Keratinocyte (primary cell): ENCODE measurements around the gene MINPP1. TPM values are rescaled to one million over a fixed set of nuclear protein-coding genes. Genes with fewer than 3 reads are reported as not detected.

Source experiments
- DNase-seq: peaks from one replicate; pipeline ENCODE4 v3.0.0-alpha.2; 2011; ENCODE audit warnings: low read depth, missing footprints, low spot score
- FAIRE-seq: peaks from 2 replicates; lab custom pipeline; 2011; peaks lifted over from hg19 to GRCh38; lab: Jason Lieb, UNC
- H2AFZ ChIP-seq: 2 replicates; pipeline ENCODE4 v1.6.0; 2012; ENCODE audit warnings: low read length, control low read depth, inconsistent platforms; ENCODE audit not compliant: control insufficient read depth
- H3K27ac ChIP-seq: 2 replicates; pipeline ENCODE4 v1.5.1; 2011; ENCODE audit warnings: low read length; ENCODE audit not compliant: control insufficient read depth, insufficient read depth
- H3K27me3 ChIP-seq: 3 replicates; pipeline ENCODE4 v1.6.0; 2011; ENCODE audit warnings: low read length; ENCODE audit not compliant: control insufficient read depth, insufficient read depth; ENCODE audit errors: extremely low read depth
- H3K36me3 ChIP-seq, 2 experiments: 2 replicates in 1 of 2; 3 replicates in 1 of 2; pipeline ENCODE4 v1.5.1; 2011; ENCODE audit warnings: low read length in 2 of 2, mild to moderate bottlenecking in 1 of 2; ENCODE audit not compliant: control insufficient read depth in 2 of 2, insufficient read depth in 2 of 2; ENCODE audit errors: extremely low read depth in 1 of 2
- H3K4me1 ChIP-seq: 3 replicates; pipeline ENCODE4 v1.5.1; 2011; ENCODE audit warnings: low read length; ENCODE audit not compliant: control insufficient read depth, insufficient read depth; ENCODE audit errors: extremely low read depth
- H3K4me2 ChIP-seq: 3 replicates; pipeline ENCODE4 v1.6.0; 2011; ENCODE audit warnings: low read depth, low read length; ENCODE audit not compliant: control insufficient read depth, insufficient read depth; ENCODE audit errors: extremely low read depth
- H3K4me3 ChIP-seq, 3 experiments: fragments of 200-600 bp in 1 of 3; sonication (generic) in 1 of 3; 2 replicates in 2 of 3; 3 replicates in 1 of 3; pipeline ENCODE4 v1.5.1; 2011 to 2016; ENCODE audit warnings: low read length in 3 of 3, mild to moderate bottlenecking in 3 of 3, control low read depth in 2 of 3, inconsistent platforms in 1 of 3, low read depth in 1 of 3, mixed read lengths in 1 of 3, mixed run types in 1 of 3, moderate library complexity in 1 of 3; ENCODE audit not compliant: control insufficient read depth in 2 of 3, insufficient read depth in 2 of 3; ENCODE audit errors: extremely low read depth in 1 of 3
- H3K79me2 ChIP-seq: 2 replicates; pipeline ENCODE4 v1.6.0; 2012; ENCODE audit warnings: low read length; ENCODE audit not compliant: control insufficient read depth, insufficient read depth
- H3K9ac ChIP-seq: 3 replicates; pipeline ENCODE4 v1.6.0; 2011; ENCODE audit warnings: low read length; ENCODE audit not compliant: control insufficient read depth, insufficient read depth; ENCODE audit errors: extremely low read depth
- H3K9me1 ChIP-seq: 3 replicates; pipeline ENCODE4 v1.6.0; 2011; ENCODE audit warnings: low read length; ENCODE audit not compliant: control insufficient read depth, insufficient read depth; ENCODE audit errors: extremely low read depth
- H3K9me3 ChIP-seq: 2 replicates; pipeline ENCODE4 v1.5.1; 2012; ENCODE audit warnings: low read depth, low read length; ENCODE audit not compliant: control insufficient read depth
- H4K20me1 ChIP-seq: 3 replicates; pipeline ENCODE4 v1.6.0; 2011; ENCODE audit warnings: low read length; ENCODE audit not compliant: control insufficient read depth, insufficient read depth; ENCODE audit errors: extremely low read depth
- EZH2 ChIP-seq: IDR thresholded peaks from one replicate; pipeline ENCODE4 v1.6.1; 2012; ENCODE audit warnings: inconsistent platforms, mild to moderate bottlenecking, low read length, moderate library complexity
- dilution Hi-C: fragments of 300-500 bp; cut with MboI; formaldehyde crosslinking; loops from one replicate; pipeline ENCODE4 v1.7.0; 2020; ENCODE audit warnings: low sequenced_read_pairs; ENCODE audit not compliant: extremely low pct_ligation_motif_present
- polyA plus RNA-seq, 5 experiments: library from polyadenylated mRNA; depleted of rRNA in 3 of 5; stranded (reverse) in 3 of 5; stranded (forward) in 1 of 5; unstranded in 1 of 5; fragments of >200 nt; gene quantifications; 1 replicate in 1 of 5; 2 replicates in 3 of 5; 3 replicates in 1 of 5; pipeline versions ENCODE4 v1.2.1 to v1.2.3, GENCODE V29; 2011 to 2012; ENCODE audit warnings: missing spikeins in 2 of 5, low read depth in 1 of 5, low replicate concordance in 1 of 5
- TF ChIP-seq, protein P1 (sequence below), 3 experiments: IDR thresholded peaks in 1 of 3; conservative IDR thresholded peaks in 1 of 3; optimal IDR thresholded peaks in 1 of 3; 2 replicates in 2 of 3; 3 replicates in 1 of 3; pipeline versions ENCODE3 to v1.5.1; 2011; ENCODE audit warnings: low read length in 3 of 3, mild to moderate bottlenecking in 3 of 3, moderate library complexity in 2 of 3, control low read depth in 1 of 3, inconsistent platforms in 1 of 3; ENCODE audit not compliant: insufficient read depth in 2 of 3; ENCODE audit errors: extremely low read depth in 1 of 3

MINPP1 gene
- polyA plus RNA-seq, 1 donor (not counting 4 experiments of a cell fraction or from before 2014, with no cell fraction given): 17.7 TPM

- no peak overlapping the region for H3K4me2 ChIP-seq
- H3K9ac ChIP-seq: no peak overlapping the region
- H4K20me1 ChIP-seq: no peaks in the 10 kb centered on the region
- TF ChIP-seq EZH2: no peak
- TF ChIP-seq, protein P1, sequence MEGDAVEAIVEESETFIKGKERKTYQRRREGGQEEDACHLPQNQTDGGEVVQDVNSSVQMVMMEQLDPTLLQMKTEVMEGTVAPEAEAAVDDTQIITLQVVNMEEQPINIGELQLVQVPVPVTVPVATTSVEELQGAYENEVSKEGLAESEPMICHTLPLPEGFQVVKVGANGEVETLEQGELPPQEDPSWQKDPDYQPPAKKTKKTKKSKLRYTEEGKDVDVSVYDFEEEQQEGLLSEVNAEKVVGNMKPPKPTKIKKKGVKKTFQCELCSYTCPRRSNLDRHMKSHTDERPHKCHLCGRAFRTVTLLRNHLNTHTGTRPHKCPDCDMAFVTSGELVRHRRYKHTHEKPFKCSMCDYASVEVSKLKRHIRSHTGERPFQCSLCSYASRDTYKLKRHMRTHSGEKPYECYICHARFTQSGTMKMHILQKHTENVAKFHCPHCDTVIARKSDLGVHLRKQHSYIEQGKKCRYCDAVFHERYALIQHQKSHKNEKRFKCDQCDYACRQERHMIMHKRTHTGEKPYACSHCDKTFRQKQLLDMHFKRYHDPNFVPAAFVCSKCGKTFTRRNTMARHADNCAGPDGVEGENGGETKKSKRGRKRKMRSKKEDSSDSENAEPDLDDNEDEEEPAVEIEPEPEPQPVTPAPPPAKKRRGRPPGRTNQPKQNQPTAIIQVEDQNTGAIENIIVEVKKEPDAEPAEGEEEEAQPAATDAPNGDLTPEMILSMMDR (optimal IDR thresholded peaks at IDR 0.05 in 1 of 3, IDR thresholded peaks at IDR 0.05 in 1 of 3, conservative IDR thresholded peaks at IDR 0.05 in 1 of 3; ENCODE audit: extremely low read depth in 1 of 3, insufficient read depth in 2 of 3, low read length in 3 of 3): no peak
- H3K4me3 ChIP-seq: no peak overlapping the region
- no peaks in the 10 kb centered on the region for H3K4me1 ChIP-seq
- H3K27ac ChIP-seq: no peak overlapping the region
- H3K9me3 ChIP-seq: no peaks in the 10 kb centered on the region
- H2AFZ ChIP-seq: no peak overlapping the region
- no peaks in the 10 kb centered on the region for H3K27me3 ChIP-seq
- DNase-seq (no peak), FAIRE-seq (no peak)
- peaks cover 0 to 8% of the 10 kb centered on the region in 2 experiments for H3K36me3 ChIP-seq
- H3K9me1 ChIP-seq: no peaks in the 10 kb centered on the region
- no peaks in the 10 kb centered on the region for H3K79me2 ChIP-seq
- dilution Hi-C loops: no loop called here
Measured at GRCh38 chr10:87544721-87545120, 40.0 kb downstream of the MINPP1 start.

DNA sequence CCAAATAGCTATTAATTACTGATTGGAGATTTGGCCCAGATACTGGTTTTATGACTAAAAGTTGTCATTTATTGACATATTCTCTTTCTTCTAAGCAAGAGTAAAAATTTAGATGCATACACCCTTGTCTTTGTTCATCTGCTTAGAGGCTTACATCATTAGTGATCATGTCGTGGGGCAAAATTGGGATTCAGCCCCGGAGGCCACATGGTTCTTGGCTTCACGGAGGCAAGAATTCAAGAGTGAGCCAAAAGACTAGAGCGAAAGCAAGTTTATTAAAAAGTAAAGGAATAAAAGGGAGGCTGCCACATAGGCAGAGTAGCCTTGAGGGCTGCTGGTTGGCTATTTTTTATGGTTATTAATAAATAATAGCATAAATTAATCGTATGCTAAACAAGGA, 41.1 kb downstream of the MINPP1 start:
- FAIRE-seq (no peak), DNase-seq (no peak)
- H3K4me3 ChIP-seq: no peak overlapping the region
- no peak overlapping the region for H3K4me2 ChIP-seq
- dilution Hi-C loops: no loop called here
- peaks cover 0 to 8% of the 10 kb centered on the region in 2 experiments for H3K36me3 ChIP-seq
- H3K27ac ChIP-seq: no peak overlapping the region
- no peaks in the 10 kb centered on the region for H3K79me2 ChIP-seq
- H3K9ac ChIP-seq: no peak overlapping the region
- H3K4me1 ChIP-seq: no peaks in the 10 kb centered on the region
- H4K20me1 ChIP-seq: no peaks in the 10 kb centered on the region
- TF ChIP-seq, protein P1 (optimal IDR thresholded peaks at IDR 0.05 in 1 of 3, IDR thresholded peaks at IDR 0.05 in 1 of 3, conservative IDR thresholded peaks at IDR 0.05 in 1 of 3; ENCODE audit: extremely low read depth in 1 of 3, insufficient read depth in 2 of 3, low read length in 3 of 3): no peak
- TF ChIP-seq EZH2: no peak
- no peaks in the 10 kb centered on the region for H3K27me3 ChIP-seq
- H2AFZ ChIP-seq: no peak overlapping the region
- H3K9me3 ChIP-seq: no peaks in the 10 kb centered on the region
- H3K9me1 ChIP-seq: no peaks in the 10 kb centered on the region
